Small intestine (tissue), 7 donors: Measurements from ENCODE around the gene AHCYL2. TPM values are rescaled to one million over a fixed set of nuclear protein-coding genes. Genes with fewer than 3 reads are reported as not detected.
A peak's percentile ranks its signal among the peaks of the same experiment; 100 is the strongest.

Source experiments
- DNase-seq, 2 donors: peaks; one replicate each; pipeline versions ENCODE4 v3.0.0 to v3.0.0-alpha.2; 2013
- FAIRE-seq: peaks from 2 replicates; lab custom pipeline; 2012; peaks lifted over from hg19 to GRCh38; lab: Jason Lieb, UNC
- H3K27ac ChIP-seq, 3 donors: one replicate each; pipeline ENCODE4 v1.5.1; 2013; ENCODE audit warnings: low read length in 2 of 3, mild to moderate bottlenecking in 2 of 3, control low read depth in 1 of 3, inconsistent platforms in 1 of 3, low read depth in 1 of 3, moderate library complexity in 1 of 3
- H3K27me3 ChIP-seq, 3 donors: one replicate each; pipeline ENCODE4 v1.6.1; 2013; ENCODE audit warnings: low read length in 3 of 3, inconsistent platforms in 1 of 3; ENCODE audit not compliant: control insufficient read depth in 3 of 3, insufficient read depth in 3 of 3
- H3K36me3 ChIP-seq, 3 donors: one replicate each; pipeline ENCODE4 v1.6.1; 2013; ENCODE audit warnings: low read length in 3 of 3, inconsistent platforms in 1 of 3, low read depth in 1 of 3, mild to moderate bottlenecking in 1 of 3, moderate library complexity in 1 of 3; ENCODE audit not compliant: control insufficient read depth in 3 of 3, insufficient read depth in 2 of 3
- H3K4me1 ChIP-seq, 3 donors: one replicate each; pipeline ENCODE4 v1.6.1; 2013; ENCODE audit warnings: low read length in 2 of 3, inconsistent platforms in 1 of 3, low read depth in 1 of 3, mild to moderate bottlenecking in 1 of 3, moderate library complexity in 1 of 3; ENCODE audit not compliant: control insufficient read depth in 3 of 3, insufficient read depth in 2 of 3
- H3K4me3 ChIP-seq, 3 donors: one replicate each; pipeline ENCODE4 v1.5.1; 2013; ENCODE audit warnings: low read length in 3 of 3, control low read depth in 1 of 3, inconsistent platforms in 1 of 3, low read depth in 1 of 3, mild to moderate bottlenecking in 1 of 3, moderate library complexity in 1 of 3
- H3K9me3 ChIP-seq, 2 donors: one replicate each; pipeline ENCODE4 v1.6.1; 2013; ENCODE audit warnings: low read depth in 1 of 2, low read length in 1 of 2; ENCODE audit not compliant: control insufficient read depth in 2 of 2, insufficient read depth in 1 of 2
- WGBS, 3 donors: extraction: QIAGEN DNeasy Blood & Tissue Kit; methylation state at CpG; one replicate each; pipeline ENCODE4 v1.1.7; 2013; 5-methylcytosine and 5-hydroxymethylcytosine counted together
- polyA plus RNA-seq, 4 donors: library from polyadenylated mRNA; stranded (reverse) in 3 of 4; unstranded in 1 of 4; fragments of 200-250 nt in 3 of 4; fragments of 120-200 nt in 1 of 4; gene quantifications; one replicate each; pipeline versions ENCODE4 v1.2.1 to v1.2.3, GENCODE V29; 2013
- donor health status: healthy with polysubstance abuse.
- donor health status: control.
- donor health status: control.
- donor health status: Bipolar disorder and iron deficiency.
- donor health status: healthy.

The AHCYL2 gene
- polyA plus RNA-seq, 4 donors: 18.2 to 25.4 (median 22.3) TPM

GRCh38 chr7:129433847-129434674 lies 209.2 kb downstream of the AHCYL2 start, which contains the start of gene STRIP2:
TSS of gene STRIP2 (plus strand) at chr7:129434432. CDS start at chr7:129434473, 41 bp downstream.
- peak within 1 kb of the TSS; percentile 70 to 76 (median 74) for H3K4me3 ChIP-seq
- peaks cover 3 to 35% (median 4%) of the 10 kb centered on the region in 3 donors for H3K27me3 ChIP-seq
- no peaks in the 10 kb centered on the region for H3K36me3 ChIP-seq
- no peak for FAIRE-seq
- H3K9me3 ChIP-seq: no peaks in the 10 kb centered on the region
- peaks cover 0 to 10% (median 8%) of the 10 kb centered on the region in 3 donors for H3K4me1 ChIP-seq
- WGBS, 3 donors: 0 to 1% (median 1%) methylated on average over 63 to 75 of the region's 75 CpGs
- peak; percentile 83 to 93 for DNase-seq
- peak within 1 kb of the TSS in 2 of 3 donors; percentile 39 to 66 for H3K27ac ChIP-seq

DNA sequence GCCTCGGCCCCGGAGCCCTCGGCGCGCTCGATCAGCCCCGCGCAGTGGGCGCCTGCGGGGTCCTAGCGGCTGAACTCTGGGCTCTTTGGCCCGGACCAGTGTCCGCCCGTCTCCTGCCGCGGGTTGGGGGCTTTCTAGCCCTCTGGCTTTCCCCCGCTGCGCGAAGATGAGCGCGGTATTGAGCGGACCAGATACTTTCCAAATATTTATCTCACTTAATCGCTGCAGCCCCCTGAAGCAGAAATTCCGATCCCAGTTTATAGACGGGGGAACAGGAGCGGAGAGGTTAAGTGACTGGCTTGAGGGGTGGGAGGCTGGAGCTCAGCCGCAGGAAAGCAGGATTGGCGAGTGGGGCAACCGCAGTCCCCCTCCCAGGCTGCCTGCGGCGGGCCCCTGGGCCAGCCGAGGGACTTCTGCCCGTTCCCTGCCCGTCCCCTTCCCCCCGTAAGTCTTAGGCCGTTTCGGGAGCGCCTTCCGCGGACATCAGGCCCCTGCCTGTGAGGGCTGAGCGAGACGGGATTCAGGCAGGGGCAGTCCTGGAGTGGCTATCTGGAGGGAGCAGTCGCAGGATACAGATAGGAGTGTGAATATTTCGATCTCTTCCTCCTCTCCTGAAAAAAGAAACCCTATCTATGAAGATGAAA lies 210.0 kb downstream of the AHCYL2 start:
- DNase-seq (peak in 1 of 2 donors; percentile 36), FAIRE-seq (no peak)
- Histone ChIP-seq H3K4me3 (peak overlapping the region; percentile 70 to 76 (median 74)), H3K4me1 (peaks cover 0 to 10% (median 8%) of the 10 kb centered on the region in 3 donors), H3K27ac (peak overlapping the region in 1 of 3 donors; percentile 66), H3K36me3 (no peaks in the 10 kb centered on the region), H3K27me3 (peaks cover 3 to 35% (median 4%) of the 10 kb centered on the region in 3 donors), H3K9me3 (no peaks in the 10 kb centered on the region)
- WGBS, 3 donors: 1 to 4% (median 1%) methylated on average over 40 to 44 of the region's 44 CpGs

DNA sequence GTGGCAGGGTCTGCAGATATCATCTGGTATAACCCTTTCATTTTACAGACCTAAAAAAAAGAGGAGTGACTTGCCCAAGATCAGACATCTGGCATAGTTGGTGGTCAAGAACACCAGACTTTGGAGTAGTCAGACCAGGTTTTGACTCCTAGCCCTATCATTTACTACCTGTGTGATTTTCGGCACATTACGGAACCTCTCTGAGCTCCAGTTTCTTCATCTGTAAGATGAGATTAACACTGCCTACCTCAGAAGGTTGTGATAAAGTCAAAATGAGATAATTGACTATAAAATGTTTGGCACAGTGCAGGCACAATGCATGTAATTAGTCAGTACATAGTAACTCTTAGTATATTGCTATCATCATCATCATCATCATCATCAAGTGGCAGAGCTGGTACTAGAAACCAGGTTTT lies 210.6 kb downstream of the AHCYL2 start:
- Histone ChIP-seq H3K36me3 (no peaks in the 10 kb centered on the region), H3K4me1 (peaks cover 0 to 10% (median 8%) of the 10 kb centered on the region in 3 donors), H3K4me3 (peak overlapping the region in 2 of 3 donors; percentile 70 to 76), H3K27ac (no peak overlapping the region), H3K9me3 (no peaks in the 10 kb centered on the region), H3K27me3 (peaks cover 3 to 35% (median 4%) of the 10 kb centered on the region in 3 donors)
- WGBS, 3 donors: 75 to 91% (median 78%) methylated on average over 2 of the region's 2 CpGs
- FAIRE-seq (no peak), DNase-seq (no peak)

DNA sequence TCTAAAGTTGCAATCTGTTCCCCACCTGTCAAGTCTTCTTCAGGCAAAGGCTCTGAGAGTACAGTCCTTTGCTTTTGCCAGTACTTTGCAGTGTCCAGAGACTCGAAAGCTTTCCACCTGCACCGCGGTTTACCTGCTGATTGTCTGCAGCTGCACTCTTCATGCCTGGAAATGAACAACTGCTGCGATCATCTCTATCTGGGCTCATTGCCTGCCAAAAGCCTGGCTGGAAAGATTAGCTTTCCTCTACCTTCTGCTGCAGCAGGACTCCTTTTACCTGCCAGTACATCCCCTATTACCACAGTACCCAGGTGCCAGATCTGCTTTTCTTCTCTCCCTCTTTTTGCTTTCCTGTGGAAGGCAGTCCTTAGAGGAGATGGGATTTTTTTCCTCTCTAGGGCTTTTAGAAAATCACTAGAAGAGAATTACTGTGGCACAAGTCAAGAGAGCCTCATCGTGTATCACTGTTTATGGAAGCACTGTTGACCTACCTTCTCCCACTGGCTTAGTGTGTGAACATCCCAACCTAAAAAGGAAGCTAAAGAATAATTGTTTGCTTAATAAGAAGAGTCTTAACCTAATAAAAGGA lies 211.6 kb downstream of the AHCYL2 start:
- Histone ChIP-seq H3K36me3 (no peaks in the 10 kb centered on the region), H3K4me1 (peaks cover 0 to 10% (median 8%) of the 10 kb centered on the region in 3 donors), H3K27me3 (peaks cover 3 to 35% (median 4%) of the 10 kb centered on the region in 3 donors), H3K4me3 (no peak overlapping the region), H3K9me3 (no peaks in the 10 kb centered on the region), H3K27ac (no peak overlapping the region)
- FAIRE-seq (no peak), DNase-seq (no peak)
- WGBS, 3 donors: 82 to 92% (median 84%) methylated on average over 5 of the region's 5 CpGs

- no peak overlapping the region for H3K27ac ChIP-seq
- no peaks in the 10 kb centered on the region for H3K9me3 ChIP-seq
- peaks cover 0 to 10% (median 8%) of the 10 kb centered on the region in 3 donors for H3K4me1 ChIP-seq
- DNase-seq (no peak), FAIRE-seq (no peak)
- H3K27me3 ChIP-seq: peaks cover 3 to 30% (median 4%) of the 10 kb centered on the region in 3 donors
- H3K4me3 ChIP-seq: no peak overlapping the region
- WGBS, 3 donors: 96 to 98% (median 97%) methylated on average over 5 of the region's 5 CpGs
- no peaks in the 10 kb centered on the region for H3K36me3 ChIP-seq
These were observed 212.4 kb downstream of the AHCYL2 start for GRCh38 chr7:129437190-129437589.

DNA sequence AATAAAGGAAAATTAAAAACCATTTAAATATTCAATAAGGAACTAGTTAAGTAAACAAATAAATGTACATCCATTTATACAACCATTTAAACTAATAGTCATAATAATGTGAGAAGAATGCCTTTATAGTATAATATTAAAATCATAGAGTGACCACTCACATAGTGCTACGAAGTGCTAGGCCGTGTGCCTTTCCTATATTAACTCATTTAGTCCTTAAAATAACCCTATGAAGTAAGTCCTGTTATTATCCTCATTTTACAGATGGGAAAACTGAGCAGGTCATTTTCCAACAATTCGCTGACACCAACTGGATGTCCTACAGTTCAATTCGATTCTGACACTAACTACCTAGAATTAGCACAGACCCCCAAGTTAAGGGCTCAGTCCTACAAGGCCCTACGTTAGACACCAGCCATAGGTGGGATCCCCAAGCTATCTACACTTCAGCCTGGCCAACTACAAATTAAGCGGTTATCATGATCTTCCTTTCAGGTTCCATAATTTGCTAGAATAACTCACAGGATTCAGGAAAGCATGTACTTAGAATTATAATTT lies 213.5 kb downstream of the AHCYL2 start:
- no peaks in the 10 kb centered on the region for H3K9me3 ChIP-seq
- H3K4me1 ChIP-seq: peaks cover 0 to 10% (median 6%) of the 10 kb centered on the region in 3 donors
- H3K4me3 ChIP-seq: no peak overlapping the region
- H3K27me3 ChIP-seq: peaks cover 0 to 20% (median 4%) of the 10 kb centered on the region in 3 donors
- no peak overlapping the region for H3K27ac ChIP-seq
- no peak for DNase-seq
- no peak for FAIRE-seq
- 92 to 97% (median 93%) methylated on average over 6 of the region's 6 CpGs for WGBS, 3 donors
- no peaks in the 10 kb centered on the region for H3K36me3 ChIP-seq

DNA sequence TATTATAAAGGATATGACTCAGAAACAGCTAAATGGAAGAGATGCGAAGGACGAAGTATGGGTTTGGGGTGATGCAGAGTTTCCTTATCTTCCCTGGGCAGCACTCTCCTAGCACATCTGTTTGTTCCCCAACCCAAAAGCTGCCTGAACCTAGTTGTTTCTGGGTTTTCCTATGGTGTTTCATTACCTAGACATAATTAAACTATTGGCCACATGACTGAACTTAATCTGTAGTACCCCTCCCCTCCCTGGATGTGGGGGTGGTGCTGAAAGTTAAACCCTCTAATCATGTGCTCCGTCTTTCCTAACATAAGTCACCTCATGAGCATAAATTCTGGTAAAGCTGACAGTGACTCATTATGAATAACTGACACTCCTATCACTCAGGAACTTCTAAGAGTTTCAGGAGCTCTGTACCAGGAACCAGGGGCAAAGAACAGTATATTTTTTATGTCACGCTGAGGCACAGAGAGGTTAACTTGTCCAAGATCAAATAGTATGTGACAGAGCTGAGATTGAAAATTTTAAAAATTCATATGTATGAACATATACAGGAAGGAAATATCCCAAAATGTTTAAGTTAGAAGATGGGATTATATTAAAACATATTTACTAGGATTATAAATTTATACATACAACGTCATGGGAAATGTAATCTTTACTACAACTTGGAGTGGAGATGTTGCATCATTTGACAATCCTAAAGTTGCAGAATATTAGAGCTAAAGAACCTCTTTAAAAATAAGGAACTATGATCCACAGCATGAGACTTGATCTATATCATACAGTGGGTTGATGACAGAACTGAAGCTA lies 214.2 kb downstream of the AHCYL2 start:
- no peak for FAIRE-seq
- 47 to 66% (median 60%) methylated on average over 5 of the region's 5 CpGs for WGBS, 3 donors

More for the DNA sequence above, 214.2 kb downstream of the AHCYL2 start:
- no peaks in the 10 kb centered on the region for H3K9me3 ChIP-seq
- H3K36me3 ChIP-seq: no peaks in the 10 kb centered on the region
- peaks cover 0 to 5% (median 3%) of the 10 kb centered on the region in 3 donors for H3K4me1 ChIP-seq
- H3K27me3 ChIP-seq: peaks cover 0 to 14% (median 4%) of the 10 kb centered on the region in 3 donors
- no peak overlapping the region for H3K27ac ChIP-seq
- peak; percentile 33 for DNase-seq
- no peak overlapping the region for H3K4me3 ChIP-seq
